Superior temporal gyrus (tissue), 1 donor: ENCODE data around the gene UPK2.
"Not testable (repeated sequence)": the region's sequence is repeated elsewhere in the genome, so short reads cannot be mapped to it uniquely, and the experiment has no call there.

Source experiments
- DNase-seq: peaks from one replicate; pipeline ENCODE4 v3.0.0-alpha.2; 2016; ENCODE audit errors: extremely low spot score

The UPK2 gene

GRCh38 chr11:118988280-118988679, 32.2 kb downstream of the UPK2 start:
- no peak for DNase-seq

- DNase-seq, result not testable (repeated sequence)
These were observed 35.5 kb downstream of the UPK2 start for GRCh38 chr11:118991486-118992038.

GRCh38 chr11:118996926-118997626, 41.0 kb downstream of the UPK2 start:
- peak; percentile 34 for DNase-seq

GRCh38 chr11:118997627-118998387, 41.7 kb downstream of the UPK2 start, which contains the start of gene CENATAC:
Gene CENATAC, plus strand, starts transcription at chr11:118998138. Its CDS starts 60 bp downstream, at chr11:118998198.
- DNase-seq, result peak; percentile 97

GRCh38 chr11:118998388-118998717, 42.3 kb downstream of the UPK2 start:
- no peak for DNase-seq

- no peak for DNase-seq
These were observed 42.7 kb downstream of the UPK2 start for GRCh38 chr11:118998822-118999221.

GRCh38 chr11:119000906-119001305, 44.8 kb downstream of the UPK2 start:
- DNase-seq, result no peak

- no peak for DNase-seq
These were observed 50.6 kb downstream of the UPK2 start for GRCh38 chr11:119006656-119007055.
